Stimulated activated CD4-positive, alpha-beta T cell treated with anti-CD3 and anti-CD28 coated beads, Interleukin-4, amount 100 ng/mL, for 24 hours (primary cell): Measurements from ENCODE around the gene NBEA.
"Not testable (repeated sequence)": the region's sequence is repeated elsewhere in the genome, so short reads cannot be mapped to it uniquely, and the experiment has no call there.

Experiments
- DNase-seq: peaks from one replicate; pipeline ENCODE4 v3.0.0-alpha.2; 2020

NBEA gene

GRCh38 chr13:35408285-35408684 lies 466.2 kb downstream of the NBEA start:
- not testable (repeated sequence) for DNase-seq

- DNase-seq = no peak
These were observed 469.1 kb downstream of the NBEA start for GRCh38 chr13:35411059-35411744.

GRCh38 chr13:35448465-35448864 lies 506.4 kb downstream of the NBEA start:
- DNase-seq = no peak

GRCh38 chr13:35449821-35450220 lies 507.8 kb downstream of the NBEA start:
- DNase-seq = no peak

GRCh38 chr13:35455022-35455421 lies 513.0 kb downstream of the NBEA start:
- no peak for DNase-seq

- DNase-seq = no peak
These were observed 515.2 kb downstream of the NBEA start for GRCh38 chr13:35457258-35457657.

GRCh38 chr13:35460061-35460460 lies 518.0 kb downstream of the NBEA start:
- DNase-seq = no peak

- DNase-seq = no peak
These were observed 523.3 kb downstream of the NBEA start for GRCh38 chr13:35465371-35465770.

GRCh38 chr13:35468195-35468594 lies 526.1 kb downstream of the NBEA start:
- no peak for DNase-seq

GRCh38 chr13:35469806-35470525 lies 527.9 kb downstream of the NBEA start:
- DNase-seq = no peak

- no peak for DNase-seq
These were observed 528.9 kb downstream of the NBEA start for GRCh38 chr13:35470671-35471661.

GRCh38 chr13:35471706-35472322 lies 529.7 kb downstream of the NBEA start:
- no peak for DNase-seq

GRCh38 chr13:35472323-35472881 lies 530.3 kb downstream of the NBEA start:
- no peak for DNase-seq

GRCh38 chr13:35473206-35473775 lies 531.2 kb downstream of the NBEA start:
- no peak for DNase-seq

GRCh38 chr13:35473802-35474201 lies 531.7 kb downstream of the NBEA start:
- DNase-seq = no peak

- no peak for DNase-seq
These were observed 532.6 kb downstream of the NBEA start for GRCh38 chr13:35474496-35475211.

- no peak for DNase-seq
These were observed 533.3 kb downstream of the NBEA start for GRCh38 chr13:35475212-35475959.

GRCh38 chr13:35475960-35476943 lies 534.2 kb downstream of the NBEA start, which contains the start of gene MAB21L1:
TSS of gene MAB21L1 (minus strand) at chr13:35476689. CDS start at chr13:35476138, 551 bp downstream.
- no peak for DNase-seq

- no peak for DNase-seq
These were observed 535.4 kb downstream of the NBEA start for GRCh38 chr13:35477386-35477946.
